SIG-M5 treated with dmso at 0.1 percent for 504 hours (cell line): ENCODE measurements around the gene OLFM3.

Experiments
- DNase-seq: peaks from one replicate; lab custom pipeline; 2025; ENCODE audit not compliant: unreplicated experiment; lab: John Stamatoyannopoulos, UW

Gene OLFM3

GRCh38 chr1:101945884-101946283 is 50.8 kb downstream of the OLFM3 start:
- no peak for DNase-seq

- no peak for DNase-seq
Observed at GRCh38 chr1:101943237-101943636, 53.5 kb downstream of the OLFM3 start.

- DNase-seq = no peak
Observed at GRCh38 chr1:101942516-101943193, 54.1 kb downstream of the OLFM3 start.

GRCh38 chr1:101938681-101939080 is 58.0 kb downstream of the OLFM3 start:
- DNase-seq = no peak

GRCh38 chr1:101929343-101929742 is 67.4 kb downstream of the OLFM3 start:
- no peak for DNase-seq

- no peak for DNase-seq
Observed at GRCh38 chr1:101928829-101929228, 67.9 kb downstream of the OLFM3 start.

GRCh38 chr1:101924700-101925099 is 72.0 kb downstream of the OLFM3 start:
- DNase-seq = no peak

GRCh38 chr1:101920577-101920976 is 76.1 kb downstream of the OLFM3 start:
- DNase-seq = no peak

GRCh38 chr1:101918277-101918676 is 78.4 kb downstream of the OLFM3 start:
- peak; percentile 43 for DNase-seq

- DNase-seq = no peak
Observed at GRCh38 chr1:101915597-101915996, 81.1 kb downstream of the OLFM3 start.

GRCh38 chr1:101914473-101915242 is 82.1 kb downstream of the OLFM3 start:
- DNase-seq = no peak

GRCh38 chr1:101911894-101912293 is 84.8 kb downstream of the OLFM3 start:
- DNase-seq = no peak

GRCh38 chr1:101908980-101909379 is 87.7 kb downstream of the OLFM3 start:
- DNase-seq = no peak

GRCh38 chr1:101907264-101907663 is 89.5 kb downstream of the OLFM3 start:
- no peak for DNase-seq

- DNase-seq = peak; percentile 31
Observed at GRCh38 chr1:101905283-101905835, 91.4 kb downstream of the OLFM3 start.

GRCh38 chr1:101902199-101902598 is 94.5 kb downstream of the OLFM3 start:
- DNase-seq = peak; percentile 49

- peak; percentile 41 for DNase-seq
Observed at GRCh38 chr1:101898137-101898536, 98.6 kb downstream of the OLFM3 start.

GRCh38 chr1:101884621-101885020 is 112.1 kb downstream of the OLFM3 start:
- no peak for DNase-seq

GRCh38 chr1:101875891-101876290 is 120.8 kb downstream of the OLFM3 start:
- DNase-seq = no peak

- no peak for DNase-seq
Observed at GRCh38 chr1:101873672-101874071, 123.1 kb downstream of the OLFM3 start.

- no peak for DNase-seq
Observed at GRCh38 chr1:101859941-101860340, 136.8 kb downstream of the OLFM3 start.

GRCh38 chr1:101854271-101854670 is 142.5 kb downstream of the OLFM3 start:
- DNase-seq = no peak
